H9 (cell line): Measurements from ENCODE around the gene DDO. TPM values are rescaled to one million over a fixed set of nuclear protein-coding genes. Genes with fewer than 3 reads are reported as not detected.

ENCODE experiments used
- DNase-seq: peaks from one replicate; pipeline ENCODE4 v3.0.0-alpha.2; 2017
- H2AFZ ChIP-seq: one replicate; pipeline ENCODE4 v1.6.1; 2013; ENCODE audit warnings: mild to moderate bottlenecking, low read length, control low read depth, moderate library complexity
- H2AK5ac ChIP-seq: 2 replicates; pipeline ENCODE4 v1.6.1; 2013; ENCODE audit warnings: low read length, control low read depth, mixed read lengths; ENCODE audit not compliant: insufficient read length
- H2BK120ac ChIP-seq: one replicate; pipeline ENCODE4 v1.6.1; 2013; ENCODE audit warnings: low read depth, mild to moderate bottlenecking, low read length, control low read depth, inconsistent platforms; ENCODE audit not compliant: poor library complexity, severe bottlenecking
- H2BK12ac ChIP-seq: 2 replicates; pipeline ENCODE4 v1.6.1; 2013; ENCODE audit warnings: low read length, control low read depth, mixed read lengths, low read depth; ENCODE audit not compliant: insufficient read length
- H2BK15ac ChIP-seq: 2 replicates; pipeline ENCODE4 v1.6.1; 2013; ENCODE audit warnings: low read depth, low read length, control low read depth
- H2BK20ac ChIP-seq: one replicate; pipeline ENCODE4 v1.6.1; 2013; ENCODE audit warnings: low read depth, mild to moderate bottlenecking, low read length, control low read depth, inconsistent platforms; ENCODE audit not compliant: poor library complexity, severe bottlenecking
- H2BK5ac ChIP-seq: 2 replicates; pipeline ENCODE4 v1.6.1; 2013; ENCODE audit warnings: low read length, control low read depth, mixed read lengths; ENCODE audit not compliant: insufficient read length
- H3K14ac ChIP-seq: 2 replicates; pipeline ENCODE4 v1.6.1; 2013; ENCODE audit warnings: low read length, control low read depth; ENCODE audit not compliant: insufficient read depth
- H3K18ac ChIP-seq: 2 replicates; pipeline ENCODE4 v1.6.1; 2013; ENCODE audit warnings: low read depth, mild to moderate bottlenecking, mixed read lengths, low read length, control low read depth; ENCODE audit not compliant: insufficient read length
- H3K23ac ChIP-seq: 2 replicates; pipeline ENCODE4 v1.6.1; 2013; ENCODE audit warnings: low read length, control low read depth, mixed read lengths, low read depth; ENCODE audit not compliant: insufficient read length
- H3K23me2 ChIP-seq: 2 replicates; pipeline ENCODE4 v1.6.1; 2013; ENCODE audit warnings: low read depth, mild to moderate bottlenecking, mixed read lengths, low read length, control low read depth; ENCODE audit not compliant: insufficient read length, poor library complexity, severe bottlenecking
- H3K27ac ChIP-seq: 2 replicates; pipeline ENCODE4 v1.5.1; 2013; ENCODE audit warnings: low read length, control low read depth, mixed read lengths, low read depth; ENCODE audit not compliant: insufficient read length
- H3K27me3 ChIP-seq: 2 replicates; pipeline ENCODE4 v1.6.1; 2013; ENCODE audit warnings: low read length, control low read depth, inconsistent platforms; ENCODE audit not compliant: insufficient read depth
- H3K4ac ChIP-seq: 2 replicates; pipeline ENCODE4 v1.6.1; 2013; ENCODE audit warnings: low read depth, mild to moderate bottlenecking, control low read depth, inconsistent platforms, low read length, moderate library complexity
- H3K4me1 ChIP-seq: 2 replicates; pipeline ENCODE4 v1.6.1; 2013; ENCODE audit warnings: low read length, control low read depth, inconsistent platforms; ENCODE audit not compliant: insufficient read depth
- H3K4me2 ChIP-seq: 2 replicates; pipeline ENCODE4 v1.6.1; 2013; ENCODE audit warnings: low read length, control low read depth, mixed read lengths; ENCODE audit not compliant: insufficient read length, insufficient read depth
- H3K56ac ChIP-seq: 2 replicates; pipeline ENCODE4 v1.6.1; 2013; ENCODE audit warnings: low read depth, mild to moderate bottlenecking, mixed read lengths, low read length, control low read depth; ENCODE audit not compliant: insufficient read length
- H3K79me1 ChIP-seq: 2 replicates; pipeline ENCODE4 v1.6.1; 2013; ENCODE audit warnings: low read depth, mild to moderate bottlenecking, moderate library complexity, low read length, control low read depth, inconsistent platforms; ENCODE audit not compliant: insufficient read depth, poor library complexity, severe bottlenecking
- H3K79me2 ChIP-seq: 2 replicates; pipeline ENCODE4 v1.6.1; 2013; ENCODE audit warnings: low read length, control low read depth, inconsistent platforms; ENCODE audit not compliant: insufficient read depth
- H3K9ac ChIP-seq: 2 replicates; pipeline ENCODE4 v1.6.1; 2013; ENCODE audit warnings: low read length, control low read depth, mixed read lengths; ENCODE audit not compliant: insufficient read length; ENCODE audit errors: extremely low read depth
- H3K9me3 ChIP-seq: one replicate; pipeline ENCODE4 v1.6.1; 2013; ENCODE audit warnings: low read depth, low read length, inconsistent platforms; ENCODE audit not compliant: control insufficient read depth
- H3T11ph ChIP-seq: one replicate; pipeline ENCODE4 v1.6.1; 2013; ENCODE audit warnings: mild to moderate bottlenecking, low read length, control low read depth, inconsistent platforms
- H4K20me1 ChIP-seq: one replicate; pipeline ENCODE4 v1.6.1; 2013; ENCODE audit not compliant: control insufficient read depth, insufficient read length, insufficient read depth
- H4K5ac ChIP-seq: 2 replicates; pipeline ENCODE4 v1.6.1; 2013; ENCODE audit warnings: low read depth, mild to moderate bottlenecking, mixed read lengths, low read length, control low read depth; ENCODE audit not compliant: insufficient read length
- H4K8ac ChIP-seq: replicated peaks from 2 replicates; pipeline ENCODE4 v1.6.1; 2013; ENCODE audit warnings: low read length, control low read depth, mixed read lengths, low read depth; ENCODE audit not compliant: insufficient read length
- H4K91ac ChIP-seq: 2 replicates; pipeline ENCODE4 v1.6.1; 2013; ENCODE audit warnings: low read depth, mild to moderate bottlenecking, moderate library complexity, mixed read lengths, low read length, control low read depth; ENCODE audit not compliant: insufficient read length
- H3K27ac Mint-ChIP-seq, 3 experiments: 2 replicates in 2 of 3; 3 replicates in 1 of 3; pipeline ENCODE4 v1.8.0; 2020 to 2021; ENCODE audit warnings: mixed read lengths in 3 of 3, mild to moderate bottlenecking in 1 of 3, moderate library complexity in 1 of 3
- H3K27me3 Mint-ChIP-seq: 2 replicates; pipeline ENCODE4 v1.8.0; 2021; ENCODE audit warnings: low read depth, mild to moderate bottlenecking, moderate library complexity, mixed read lengths
- H3K36me3 Mint-ChIP-seq, 3 experiments: 2 replicates in 2 of 3; 3 replicates in 1 of 3; pipeline ENCODE4 v1.8.0; 2020 to 2021; ENCODE audit warnings: low read depth in 3 of 3, mixed read lengths in 3 of 3; ENCODE audit not compliant: insufficient read depth in 1 of 3
- H3K4me1 Mint-ChIP-seq, 2 experiments: 2 replicates each; pipeline ENCODE4 v1.8.0; 2020; ENCODE audit warnings: mixed read lengths in 2 of 2
- H3K4me3 Mint-ChIP-seq, 2 experiments: 2 replicates in 1 of 2; 3 replicates in 1 of 2; pipeline ENCODE4 v1.8.0; 2020 to 2021; ENCODE audit warnings: mild to moderate bottlenecking in 2 of 2, mixed read lengths in 2 of 2, moderate library complexity in 1 of 2
- H3K9me3 Mint-ChIP-seq, 2 experiments: 2 replicates in 1 of 2; 3 replicates in 1 of 2; pipeline ENCODE4 v1.8.0; 2020; ENCODE audit warnings: mild to moderate bottlenecking in 2 of 2, mixed read lengths in 2 of 2, moderate library complexity in 1 of 2
- CTCF ChIP-seq: fragments of 200-600 bp; sonication (generic); conservative IDR thresholded peaks from 3 replicates; pipeline ENCODE4 v1.8.0; 2021; ENCODE audit warnings: antibody characterized with exemption, mild to moderate bottlenecking
- WGBS: extraction: QIAGEN DNeasy Blood & Tissue Kit; methylation state at CpG from one replicate; pipeline ENCODE4 v1.1.7; 2013; ENCODE audit warnings: missing lambda C conversion rate, low lambda C conversion rate, mixed read lengths; ENCODE audit not compliant: insufficient read length; ENCODE audit errors: extremely low coverage; 5-methylcytosine and 5-hydroxymethylcytosine counted together
- total RNA-seq: library from RNA; stranded (reverse); gene quantifications from 2 replicates; pipeline ENCODE4 v1.2.1, GENCODE V29; 2021

Gene DDO
- total RNA-seq, 1 experiment from 2014 or later = not detected

- Histone ChIP-seq H2BK20ac (no peak overlapping the region), H2BK5ac (no peak overlapping the region), H4K8ac (no peak overlapping the region), H4K20me1 (no peaks in the 10 kb centered on the region), H3K27ac (no peak overlapping the region), H3K23me2 (peaks cover 2% of the 10 kb centered on the region), H2AFZ (no peak overlapping the region), H3K14ac (no peak overlapping the region), H3T11ph (no peak overlapping the region), H3K79me2 (no peaks in the 10 kb centered on the region), H2BK15ac (no peak overlapping the region), H4K91ac (no peak overlapping the region), H3K56ac (no peak overlapping the region), H4K5ac (no peak overlapping the region), H2BK120ac (no peak overlapping the region), H3K4me1 (peaks cover 7% of the 10 kb centered on the region; the same call in 1 of the 2 replicates), H3K9ac (no peak overlapping the region), H2AK5ac (no peak overlapping the region), H3K18ac (no peak overlapping the region), H3K4ac (no peak overlapping the region), H3K4me2 (no peak overlapping the region), H3K9me3 (no peaks in the 10 kb centered on the region), H3K27me3 (peaks cover 16% of the 10 kb centered on the region; the same call in 1 of the 2 replicates), H3K23ac (no peak overlapping the region), H3K79me1 (no peaks in the 10 kb centered on the region), H2BK12ac (no peak overlapping the region)
- H3K27ac Mint-ChIP-seq = no peak overlapping the region; a peak in 1 of 7 replicates
- H3K4me3 Mint-ChIP-seq = peak overlapping the region; percentile 4 to 41; a peak in 3 of 5 replicates
- H3K9me3 Mint-ChIP-seq = peaks cover 0 to 4% of the 10 kb centered on the region in 2 experiments; a peak in 3 of 5 replicates
- H3K36me3 Mint-ChIP-seq = no peaks in the 10 kb centered on the region
- TF ChIP-seq CTCF = no peak
- no CpG with 5 or more reads among the region's 5 CpGs for WGBS
- no peak for DNase-seq
- H3K4me1 Mint-ChIP-seq = peaks cover 42 to 46% of the 10 kb centered on the region in 2 experiments
- H3K27me3 Mint-ChIP-seq = peaks cover 47% of the 10 kb centered on the region
These were observed 55.8 kb downstream of the DDO start for GRCh38 chr6:110359556-110359955.
